RWPE1 (cell line): ENCODE measurements around the gene UBE2N.

Experiments used
- CTCF ChIA-PET: fragments of 350-600 bp; sonication (Branson Sonifier 250); formaldehyde crosslinking; extraction: SDS; loops from one replicate; lab custom pipeline; 2021; lab: Yijun Ruan, JAX
- POLR2A ChIA-PET: fragments of 400-600 bp; formaldehyde crosslinking; extraction: SDS; loops from one replicate; lab custom pipeline; 2020; ENCODE audit warnings: antibody characterized with exemption; ENCODE audit not compliant: low non-redundant PET; lab: Yijun Ruan, JAX
- DNase-seq: peaks from one replicate; pipeline ENCODE4 v3.0.0; 2012; ENCODE audit warnings: low spot score
- H3K27ac ChIP-seq: fragments of 450-650 bp; 2 replicates; pipeline ENCODE4 v1.5.1; 2017
- TF ChIP-seq, protein P1 (sequence below): fragments of 450-650 bp; conservative IDR thresholded peaks from 2 replicates; pipeline ENCODE4 v1.5.1; 2017; ENCODE audit warnings: low read depth, mild to moderate bottlenecking

UBE2N gene

DNA sequence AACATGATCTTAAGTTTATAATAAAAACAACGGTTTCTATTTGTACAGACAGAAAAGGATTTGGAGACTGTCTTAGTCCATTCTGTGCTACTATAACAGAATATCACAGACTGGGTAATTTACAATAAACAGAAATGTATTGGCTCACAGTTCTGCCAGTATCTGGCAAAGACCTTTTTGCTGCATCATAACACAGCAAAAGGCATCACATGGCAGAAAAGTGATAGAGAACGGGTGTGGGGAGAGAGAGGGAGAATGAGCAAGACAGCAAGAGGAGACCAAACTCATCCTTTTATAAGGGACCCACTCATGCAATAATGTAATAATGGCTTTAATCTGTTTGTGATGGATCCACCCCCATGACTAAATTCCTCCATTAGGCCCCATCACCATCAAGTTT lies 81.1 kb downstream of the UBE2N start:
- CTCF ChIA-PET = no interaction called here
- POLR2A ChIA-PET = no interaction called here
- TF ChIP-seq, protein P1, sequence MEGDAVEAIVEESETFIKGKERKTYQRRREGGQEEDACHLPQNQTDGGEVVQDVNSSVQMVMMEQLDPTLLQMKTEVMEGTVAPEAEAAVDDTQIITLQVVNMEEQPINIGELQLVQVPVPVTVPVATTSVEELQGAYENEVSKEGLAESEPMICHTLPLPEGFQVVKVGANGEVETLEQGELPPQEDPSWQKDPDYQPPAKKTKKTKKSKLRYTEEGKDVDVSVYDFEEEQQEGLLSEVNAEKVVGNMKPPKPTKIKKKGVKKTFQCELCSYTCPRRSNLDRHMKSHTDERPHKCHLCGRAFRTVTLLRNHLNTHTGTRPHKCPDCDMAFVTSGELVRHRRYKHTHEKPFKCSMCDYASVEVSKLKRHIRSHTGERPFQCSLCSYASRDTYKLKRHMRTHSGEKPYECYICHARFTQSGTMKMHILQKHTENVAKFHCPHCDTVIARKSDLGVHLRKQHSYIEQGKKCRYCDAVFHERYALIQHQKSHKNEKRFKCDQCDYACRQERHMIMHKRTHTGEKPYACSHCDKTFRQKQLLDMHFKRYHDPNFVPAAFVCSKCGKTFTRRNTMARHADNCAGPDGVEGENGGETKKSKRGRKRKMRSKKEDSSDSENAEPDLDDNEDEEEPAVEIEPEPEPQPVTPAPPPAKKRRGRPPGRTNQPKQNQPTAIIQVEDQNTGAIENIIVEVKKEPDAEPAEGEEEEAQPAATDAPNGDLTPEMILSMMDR = no peak
- no peak overlapping the region for H3K27ac ChIP-seq
- DNase-seq = no peak

GRCh38 chr12:93358821-93359220 lies 82.9 kb downstream of the UBE2N start:
- ChIA-PET CTCF (no interaction called here), POLR2A (no interaction called here)
- no peak for DNase-seq
- no peak overlapping the region for H3K27ac ChIP-seq
- TF ChIP-seq, protein P1 = no peak

GRCh38 chr12:93358058-93358457 lies 83.7 kb downstream of the UBE2N start:
- no peak for DNase-seq
- TF ChIP-seq, protein P1 = no peak
- H3K27ac ChIP-seq = no peak overlapping the region
- ChIA-PET POLR2A (no interaction called here), CTCF (interaction anchor here (0.9 kb wide), 1 partner anchor 18 kb away, joined by 3 read pairs; no protein-coding TSS in a partner anchor)

- CTCF ChIA-PET = no interaction called here
- TF ChIP-seq, protein P1 = no peak
- POLR2A ChIA-PET = no interaction called here
- H3K27ac ChIP-seq = no peak overlapping the region
- DNase-seq = no peak
These were observed 85.5 kb downstream of the UBE2N start for GRCh38 chr12:93356214-93356613.
